NCI-H526 treated with DMSO at 0.1 percent for 48 hours (cell line): ENCODE measurements around the gene PCDHGB1.
"Not testable (repeated sequence)": the region's sequence is repeated elsewhere in the genome, so short reads cannot be mapped to it uniquely, and the experiment has no call there.

ENCODE experiments used
- DNase-seq: peaks from one replicate; lab custom pipeline; 2025; lab: John Stamatoyannopoulos, UW

The PCDHGB1 gene

GRCh38 chr5:141349917-141350619 is at the start of gene PCDHGB1:
TSS of gene PCDHGB1 (plus strand) at chr5:141350099. CDS start at chr5:141350261, 162 bp downstream.
- DNase-seq = no peak

- DNase-seq = no peak
Observed at GRCh38 chr5:141303756-141304155, 46.1 kb upstream of the PCDHGB1 start, which contains the start of gene SLC25A2. TSS of gene SLC25A2 (minus strand) at chr5:141304049. CDS start at chr5:141303865, 184 bp downstream.

- no peak for DNase-seq
Observed at GRCh38 chr5:141306630-141307029, 43.3 kb upstream of the PCDHGB1 start.

- DNase-seq = no peak
Observed at GRCh38 chr5:141313711-141314110, 36.2 kb upstream of the PCDHGB1 start.

- DNase-seq = not testable (repeated sequence)
Observed at GRCh38 chr5:141316963-141317362, 32.9 kb upstream of the PCDHGB1 start.

- DNase-seq = no peak
Observed at GRCh38 chr5:141319202-141319601, 30.7 kb upstream of the PCDHGB1 start.

- DNase-seq = no peak
Observed at GRCh38 chr5:141319699-141320098, 30.2 kb upstream of the PCDHGB1 start.

GRCh38 chr5:141320225-141321169 is 29.4 kb upstream of the PCDHGB1 start, which contains the start of gene TAF7:
TSS of gene TAF7 (minus strand) at chr5:141320784. CDS start at chr5:141320044, 740 bp downstream.
- DNase-seq = peak; percentile 81

GRCh38 chr5:141322261-141322660 is 27.6 kb upstream of the PCDHGB1 start:
- DNase-seq = no peak

- peak; percentile 46 for DNase-seq
Observed at GRCh38 chr5:141326088-141326854, 23.6 kb upstream of the PCDHGB1 start.

GRCh38 chr5:141328231-141328630 is 21.7 kb upstream of the PCDHGB1 start:
- DNase-seq = no peak

GRCh38 chr5:141330299-141331080 is 19.4 kb upstream of the PCDHGB1 start, which contains the start of gene PCDHGA1:
TSS of gene PCDHGA1 (plus strand) at chr5:141330514.
- DNase-seq = peak; percentile 62

GRCh38 chr5:141332571-141332970 is 17.3 kb upstream of the PCDHGB1 start:
- not testable (repeated sequence) for DNase-seq

GRCh38 chr5:141338538-141339306 is 11.2 kb upstream of the PCDHGB1 start, which contains the start of gene PCDHGA2:
TSS of gene PCDHGA2 (plus strand) at chr5:141338760.
- no peak for DNase-seq

- DNase-seq = not testable (repeated sequence)
Observed at GRCh38 chr5:141340781-141341354, 9.0 kb upstream of the PCDHGB1 start.

- no peak for DNase-seq
Observed at GRCh38 chr5:141342773-141343172, 7.1 kb upstream of the PCDHGB1 start.

GRCh38 chr5:141343242-141343952 is 6.5 kb upstream of the PCDHGB1 start, which contains the start of gene PCDHGA3:
TSS of gene PCDHGA3 (plus strand) at chr5:141343829. CDS start at chr5:141344034, 205 bp downstream.
- DNase-seq = no peak

GRCh38 chr5:141343953-141344463 is 5.9 kb upstream of the PCDHGB1 start:
- DNase-seq = no peak

GRCh38 chr5:141345327-141345726 is 4.6 kb upstream of the PCDHGB1 start:
- no peak for DNase-seq
